NK-92 (cell line): ENCODE results near the gene PRR18.

Experiments
- DNase-seq: peaks from one replicate; lab custom pipeline; 2025; ENCODE audit not compliant: unreplicated experiment; lab: John Stamatoyannopoulos, UW

PRR18 gene

DNA sequence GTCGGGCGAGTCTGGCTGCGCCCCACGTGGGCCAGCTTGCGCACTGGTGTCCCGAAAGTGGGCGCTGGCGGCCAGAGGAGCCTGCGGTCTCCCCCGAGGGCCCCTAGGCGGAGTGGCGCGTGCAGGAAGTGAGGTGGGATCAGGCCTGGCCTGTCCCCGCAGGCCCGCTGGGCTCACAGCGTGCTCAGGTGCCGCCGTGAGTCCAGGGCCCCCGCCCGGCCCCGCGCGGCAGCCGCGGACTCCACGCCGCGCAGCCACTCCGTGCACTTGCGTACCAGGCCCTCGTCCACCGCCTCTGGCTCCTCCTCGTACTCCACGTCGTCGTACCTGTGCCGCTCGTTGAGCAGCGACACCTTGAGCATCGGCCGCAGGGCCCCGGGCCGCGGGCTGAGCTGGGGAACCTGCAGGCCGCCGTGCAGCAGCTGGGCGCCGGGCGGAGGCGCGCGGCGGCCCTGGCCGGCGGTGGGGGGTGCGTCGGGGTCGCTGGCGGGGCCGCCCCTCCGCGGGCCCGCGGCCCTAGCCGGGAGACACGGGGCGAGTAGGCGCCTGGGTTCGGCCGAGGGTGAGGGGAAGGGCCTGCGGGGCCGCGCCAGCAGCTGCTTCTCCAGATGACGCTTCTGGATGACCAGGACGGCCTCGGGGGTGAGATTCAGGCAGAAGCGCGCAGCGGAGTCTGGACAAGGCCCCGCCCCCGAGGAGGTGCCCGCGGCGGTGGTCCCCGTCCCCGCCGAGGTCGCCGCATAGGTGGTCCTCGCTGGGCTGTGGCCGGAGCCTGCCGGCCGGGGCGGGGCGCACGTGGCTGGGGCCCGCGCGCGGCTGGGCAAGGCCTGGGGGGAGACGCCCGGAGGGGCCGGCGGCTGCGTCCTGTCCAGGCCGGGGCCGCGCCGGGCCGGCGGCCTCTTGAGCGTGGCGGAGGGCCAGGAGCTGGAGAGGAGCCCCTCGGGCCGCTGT is 835 bp downstream of the PRR18 start:
- DNase-seq: no peak

DNA sequence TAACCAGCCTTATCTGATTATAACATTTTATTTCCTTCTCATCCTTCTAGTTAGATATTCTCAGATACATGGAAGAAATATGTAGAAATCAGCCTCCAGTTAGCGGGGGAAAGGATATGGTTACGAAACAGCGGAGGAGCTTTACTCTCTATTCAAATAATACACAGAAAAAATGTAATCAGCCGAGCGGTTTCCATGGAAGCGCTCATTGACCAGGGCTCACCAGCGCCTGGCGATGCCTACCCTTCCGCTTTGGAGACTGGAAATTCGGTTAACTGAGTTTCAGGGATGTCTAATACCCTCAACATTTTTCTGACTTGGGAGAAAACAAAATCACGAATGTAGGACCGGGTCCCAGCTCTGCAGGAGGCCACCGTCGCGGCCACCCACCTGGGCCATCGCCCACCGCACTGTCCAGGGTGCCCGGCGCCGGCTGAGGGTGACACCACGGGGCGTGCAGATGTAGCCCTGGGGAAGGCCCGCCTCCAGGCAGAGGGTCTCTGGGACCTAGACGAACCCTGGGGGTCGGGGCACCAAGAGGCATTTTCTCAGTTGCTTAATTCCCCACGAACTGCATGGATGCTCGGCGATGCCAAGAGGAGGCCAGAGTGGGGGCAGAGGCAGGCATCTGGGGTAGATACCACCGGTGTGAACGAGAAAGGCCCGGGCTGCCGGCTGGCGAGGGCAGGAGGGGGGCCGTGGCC is 1.7 kb downstream of the PRR18 start:
- no peak for DNase-seq

- no peak for DNase-seq
These were observed 2.6 kb downstream of the PRR18 start for GRCh38 chr6:166305562-166306117.

- no peak for DNase-seq
These were observed 4.1 kb downstream of the PRR18 start for GRCh38 chr6:166304106-166304505.

DNA sequence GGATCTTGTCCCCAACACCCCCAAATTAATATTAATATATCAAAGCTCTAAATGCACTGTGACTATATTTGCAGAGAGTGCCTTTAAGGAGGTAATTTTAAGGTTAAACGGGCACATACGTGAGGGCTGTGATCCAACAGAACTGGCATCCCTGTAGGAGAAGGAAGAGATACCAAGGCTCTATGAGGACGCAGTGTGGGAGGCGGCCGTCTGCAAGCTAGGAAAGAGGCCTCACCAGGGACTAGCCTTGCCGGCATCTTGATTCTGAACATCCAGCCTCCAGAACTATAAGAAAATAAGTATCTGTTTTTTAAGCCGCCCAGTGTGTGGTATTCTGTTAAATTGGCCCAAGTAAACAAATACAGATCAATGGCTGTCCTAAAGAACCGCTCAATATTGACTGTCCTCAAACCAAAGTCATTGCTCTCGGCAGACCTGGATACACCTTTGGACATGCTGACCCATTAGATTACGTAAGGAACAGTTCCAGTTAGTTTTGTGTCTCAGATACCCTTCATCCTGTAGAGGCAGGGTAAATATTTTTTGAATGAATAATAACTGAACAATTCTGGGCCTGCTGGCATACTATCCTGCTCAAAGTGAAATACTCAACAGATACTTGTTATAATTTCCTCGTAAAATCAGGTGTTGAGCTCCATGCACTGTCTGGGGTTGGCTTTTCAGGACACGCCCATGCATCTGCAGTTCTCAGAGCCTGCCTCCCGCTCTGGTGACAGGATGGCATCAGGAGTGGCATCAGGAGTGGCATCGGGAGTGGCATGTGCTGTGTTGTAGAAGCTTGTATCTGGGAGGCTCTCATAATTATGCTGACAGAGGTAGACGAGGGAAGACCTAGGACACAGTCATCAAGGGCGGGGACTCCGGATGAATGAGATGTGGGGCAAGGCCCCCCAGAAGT is 6.3 kb downstream of the PRR18 start:
- no peak for DNase-seq

DNA sequence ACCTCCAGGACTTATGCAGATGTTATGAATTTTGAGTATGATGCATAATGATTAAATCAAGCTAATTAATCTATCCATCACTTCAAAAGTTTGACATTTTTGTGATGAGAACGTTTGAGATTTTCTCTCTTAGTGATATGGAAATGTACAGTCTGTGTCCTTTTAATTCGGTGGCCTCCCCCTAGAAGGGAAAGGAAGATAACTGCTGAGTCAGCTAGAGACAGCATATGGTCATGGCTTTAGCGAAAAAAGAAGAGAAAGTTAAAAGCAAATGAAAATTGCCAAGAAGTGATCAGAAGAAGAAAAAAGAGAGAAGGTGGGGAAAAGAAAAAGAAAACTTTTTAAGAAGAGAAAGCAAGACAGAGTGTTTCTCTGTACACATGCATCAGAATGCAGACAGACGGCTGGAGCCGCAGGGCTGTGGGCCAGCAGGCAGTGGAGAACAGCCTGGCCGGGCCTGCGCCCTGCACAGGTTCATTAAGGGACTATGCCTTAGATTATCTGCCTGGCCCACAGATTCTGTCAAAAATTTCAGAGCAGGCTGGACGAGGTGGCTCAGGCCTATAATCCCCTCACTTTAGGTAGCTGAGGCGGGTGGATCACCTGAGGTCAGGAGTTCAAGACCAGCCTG is 7.7 kb downstream of the PRR18 start:
- no peak for DNase-seq

- no peak for DNase-seq
These were observed 10.6 kb downstream of the PRR18 start for GRCh38 chr6:166297606-166298005.

DNA sequence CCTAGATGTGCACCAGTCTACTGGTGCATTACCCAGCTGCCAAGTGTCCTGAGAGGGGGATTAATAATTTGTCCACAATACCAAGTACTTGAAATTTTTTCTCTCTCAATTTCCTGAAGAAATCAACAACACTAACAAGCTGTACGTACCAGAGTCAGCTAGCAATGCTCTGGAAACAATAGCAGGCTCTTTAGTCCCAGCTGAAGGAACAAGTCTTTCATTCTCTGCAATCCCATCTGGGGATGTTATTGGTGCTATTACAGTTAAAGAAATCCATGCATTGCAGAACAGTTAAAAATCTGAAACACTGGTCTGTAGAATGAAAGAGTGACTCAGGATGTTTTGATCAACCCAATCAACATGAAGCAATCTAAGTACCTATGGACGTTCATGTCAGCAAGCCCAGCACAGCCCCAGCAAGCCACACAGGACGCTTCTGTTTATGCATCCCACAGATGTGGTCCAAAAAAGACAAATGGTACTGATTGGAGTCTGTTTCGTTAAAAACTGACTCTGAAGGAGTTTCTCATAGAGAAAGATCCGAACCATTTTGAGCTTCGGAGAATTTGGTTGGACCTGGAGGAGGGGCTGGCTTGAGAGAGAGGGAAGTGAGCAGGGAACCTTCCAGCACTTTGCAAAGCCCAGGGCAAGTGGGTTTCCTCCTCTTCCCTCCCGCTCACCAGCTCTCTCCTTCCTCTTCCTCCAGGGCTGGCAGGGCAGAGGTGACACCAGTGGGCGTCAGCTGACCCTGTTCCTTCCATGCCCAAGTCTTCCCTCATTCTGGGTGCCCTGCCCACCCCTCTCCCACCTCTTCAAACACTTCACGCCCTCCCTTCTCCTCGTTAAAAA is 11.9 kb downstream of the PRR18 start:
- no peak for DNase-seq

DNA sequence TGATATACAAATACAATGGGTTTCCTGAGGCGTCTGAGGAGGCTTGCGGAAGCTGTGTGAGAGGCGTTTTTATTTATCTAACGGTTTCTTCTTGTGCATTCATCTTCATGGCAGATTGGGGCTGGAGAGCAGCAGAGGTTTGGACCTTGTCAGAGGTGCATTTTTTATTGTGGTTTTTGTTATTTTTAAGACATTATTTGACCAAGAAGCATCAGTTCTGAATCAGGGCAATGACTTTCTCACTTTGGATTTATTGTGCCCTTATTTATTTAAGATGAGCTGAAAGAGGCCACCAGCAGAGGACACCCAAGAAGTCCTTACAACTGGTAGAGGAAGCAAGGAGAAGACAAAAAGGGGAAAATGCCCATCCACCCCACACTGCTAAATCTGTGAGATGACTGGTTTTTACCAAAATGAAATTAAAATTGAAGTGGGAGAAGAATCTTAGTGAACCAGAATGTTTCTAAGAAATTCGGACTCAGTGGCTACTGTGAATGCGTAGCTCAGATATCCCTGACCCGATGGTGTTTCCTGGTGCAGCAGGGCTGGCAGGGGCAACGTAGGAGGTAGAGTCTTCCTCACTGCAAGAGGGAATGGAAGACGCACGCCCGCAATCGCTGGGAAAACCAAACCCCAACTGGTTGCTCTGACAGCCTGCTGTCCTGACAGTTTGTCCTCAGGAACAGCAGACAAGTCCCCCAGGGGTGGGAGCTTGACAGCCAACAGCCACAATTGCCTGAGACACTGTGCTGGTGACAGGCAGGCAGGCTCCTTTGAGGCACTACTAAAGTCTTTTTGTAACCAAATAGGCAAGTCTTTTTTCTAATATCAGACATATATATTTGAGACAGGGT is 14.2 kb downstream of the PRR18 start:
- no peak for DNase-seq

- no peak for DNase-seq
These were observed 18.8 kb downstream of the PRR18 start for GRCh38 chr6:166289207-166290060.

DNA sequence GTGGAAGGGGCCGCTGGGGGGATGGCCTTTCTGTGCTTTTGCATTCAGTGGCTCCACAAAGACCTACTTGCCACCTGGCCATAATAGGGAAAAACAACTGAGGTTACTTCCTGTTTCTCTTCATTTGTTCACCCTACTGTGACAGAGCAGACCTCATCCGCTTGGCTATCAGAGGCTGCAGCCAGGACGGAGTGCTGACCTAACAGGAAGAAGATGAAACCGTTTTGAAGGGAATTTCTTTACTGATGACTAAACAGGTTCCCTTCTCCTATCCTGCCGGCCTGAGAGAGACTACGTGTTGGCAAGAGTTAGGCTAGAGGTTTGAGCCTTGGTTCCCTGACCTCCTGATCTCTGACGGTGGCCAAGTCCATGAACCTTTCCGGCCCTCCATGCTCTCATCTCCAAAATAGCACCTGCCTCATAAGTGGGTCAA is 21.3 kb downstream of the PRR18 start:
- no peak for DNase-seq

GRCh38 chr6:166285233-166285632 is 23.0 kb downstream of the PRR18 start:
- DNase-seq: no peak

DNA sequence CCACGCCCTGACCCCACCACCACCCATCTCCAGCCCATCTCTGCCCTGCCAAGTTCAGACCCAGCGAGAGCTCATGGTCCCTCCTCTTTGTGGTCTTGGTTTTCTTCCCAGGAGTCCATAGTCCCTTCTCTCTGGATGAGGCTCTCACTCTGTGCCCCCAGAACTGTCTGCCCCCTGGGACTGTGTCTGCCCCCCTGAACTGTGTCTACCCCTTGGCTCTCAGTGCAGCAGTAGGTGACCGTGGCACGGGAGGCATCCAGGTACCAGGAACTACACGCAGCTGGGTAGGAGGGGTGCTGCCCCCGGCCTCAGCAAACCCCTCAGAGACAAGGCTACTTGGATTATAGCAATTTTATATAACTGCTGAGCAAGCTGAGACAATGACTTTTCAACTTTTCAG is 23.6 kb downstream of the PRR18 start:
- DNase-seq: no peak

- no peak for DNase-seq
These were observed 25.7 kb downstream of the PRR18 start for GRCh38 chr6:166282394-166283032.

GRCh38 chr6:166281104-166281503 is 27.1 kb downstream of the PRR18 start:
- no peak for DNase-seq

- DNase-seq: no peak
These were observed 28.9 kb downstream of the PRR18 start for GRCh38 chr6:166279393-166279679.
